ENCODE results near the gene WIPF3. TPM values are rescaled to one million over a fixed set of nuclear protein-coding genes. Genes with fewer than 3 reads are reported as not detected.

The WIPF3 gene
- total and polyA plus RNA-seq, 10 donors = 0.17 to 1.5 (median 0.65) TPM

DNA sequence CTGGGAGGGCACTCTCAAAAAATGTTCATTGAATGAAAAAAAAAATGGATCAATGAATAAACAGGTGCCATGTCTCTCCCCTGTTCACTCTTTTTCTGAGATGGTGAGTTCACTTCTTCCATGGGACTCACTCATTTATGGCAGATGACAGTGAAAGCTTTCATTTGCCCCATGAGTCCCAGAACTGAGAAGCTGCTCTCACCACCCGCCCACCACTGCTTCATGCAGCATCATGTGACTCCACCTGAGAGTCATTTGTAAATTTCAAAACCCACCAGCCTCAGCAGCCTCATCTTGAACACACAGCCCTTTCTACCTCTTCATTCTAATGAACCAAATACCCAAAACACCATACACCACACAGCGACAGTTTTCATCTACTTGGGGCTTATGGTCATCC lies 118.4 kb downstream of the WIPF3 start:
- Histone ChIP-seq H3K4me1 (no peaks in the 10 kb centered on the region), H3K9me3 (no peaks in the 10 kb centered on the region), H3K27ac (no peak overlapping the region), H3K4me3 (no peak overlapping the region), H3K27me3 (replicated peaks in 1 of 7) (no peaks in the 10 kb centered on the region), H3K36me3 (peaks cover 0 to 60% (median 3%) of the 10 kb centered on the region in 6 donors)
- TF ChIP-seq, protein P1, sequence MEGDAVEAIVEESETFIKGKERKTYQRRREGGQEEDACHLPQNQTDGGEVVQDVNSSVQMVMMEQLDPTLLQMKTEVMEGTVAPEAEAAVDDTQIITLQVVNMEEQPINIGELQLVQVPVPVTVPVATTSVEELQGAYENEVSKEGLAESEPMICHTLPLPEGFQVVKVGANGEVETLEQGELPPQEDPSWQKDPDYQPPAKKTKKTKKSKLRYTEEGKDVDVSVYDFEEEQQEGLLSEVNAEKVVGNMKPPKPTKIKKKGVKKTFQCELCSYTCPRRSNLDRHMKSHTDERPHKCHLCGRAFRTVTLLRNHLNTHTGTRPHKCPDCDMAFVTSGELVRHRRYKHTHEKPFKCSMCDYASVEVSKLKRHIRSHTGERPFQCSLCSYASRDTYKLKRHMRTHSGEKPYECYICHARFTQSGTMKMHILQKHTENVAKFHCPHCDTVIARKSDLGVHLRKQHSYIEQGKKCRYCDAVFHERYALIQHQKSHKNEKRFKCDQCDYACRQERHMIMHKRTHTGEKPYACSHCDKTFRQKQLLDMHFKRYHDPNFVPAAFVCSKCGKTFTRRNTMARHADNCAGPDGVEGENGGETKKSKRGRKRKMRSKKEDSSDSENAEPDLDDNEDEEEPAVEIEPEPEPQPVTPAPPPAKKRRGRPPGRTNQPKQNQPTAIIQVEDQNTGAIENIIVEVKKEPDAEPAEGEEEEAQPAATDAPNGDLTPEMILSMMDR (IDR thresholded peaks at IDR 0.05 in 8 of 11, conservative IDR thresholded peaks at IDR 0.05 in 3 of 11) = no peak
- TF ChIP-seq POLR2A (IDR thresholded peaks at IDR 0.05) = no peak
- no peak for TF ChIP-seq POLR2AphosphoS5 (IDR thresholded peaks at IDR 0.05)
- no peak for DNase-seq
- intact Hi-C loops (cut with DNase I; ENCODE audit: low total_unique reads) = loop anchor here (10.0 kb wide), 1 partner anchor 170 kb away; no protein-coding TSS in a partner anchor
- 79 to 93% (median 89%) methylated on average over 2 of the region's 2 CpGs for WGBS, 5 donors

DNA sequence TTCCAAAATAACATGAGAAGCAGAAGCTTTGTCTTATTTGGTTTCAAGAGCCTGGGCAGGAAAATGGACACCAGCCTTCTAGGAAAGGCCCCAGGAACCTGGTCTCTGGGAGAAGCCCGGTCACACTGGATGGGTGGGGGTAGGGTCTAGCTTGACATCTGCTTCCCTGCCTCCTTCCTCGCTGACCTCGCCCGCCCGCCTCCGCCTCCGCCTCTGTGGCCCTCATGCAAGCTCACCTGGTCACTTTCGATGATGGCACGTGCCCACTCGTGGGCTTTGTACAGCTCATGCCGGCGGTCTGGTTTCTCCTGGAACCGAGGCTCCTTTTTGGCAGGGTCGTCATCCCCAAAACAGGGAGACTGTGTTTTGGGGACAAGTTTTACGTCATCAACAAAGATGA lies 119.9 kb downstream of the WIPF3 start:
- no peak overlapping the region for H3K4me3 ChIP-seq
- intact Hi-C loops (cut with DNase I; ENCODE audit: low total_unique reads) = loop anchor here (10.0 kb wide), 1 partner anchor 171 kb away; no protein-coding TSS in a partner anchor
- H3K36me3 ChIP-seq = peaks cover 0 to 57% (median 3%) of the 10 kb centered on the region in 6 donors
- H3K4me1 ChIP-seq = no peaks in the 10 kb centered on the region
- H3K27ac ChIP-seq = no peak overlapping the region
- DNase-seq = no peak
- TF ChIP-seq, protein P1 (IDR thresholded peaks at IDR 0.05 in 8 of 11, conservative IDR thresholded peaks at IDR 0.05 in 3 of 11) = no peak
- TF ChIP-seq POLR2A (IDR thresholded peaks at IDR 0.05) = no peak
- no peak for TF ChIP-seq POLR2AphosphoS5 (IDR thresholded peaks at IDR 0.05)
- no peaks in the 10 kb centered on the region for H3K9me3 ChIP-seq
- H3K27me3 ChIP-seq (replicated peaks in 1 of 7) = no peaks in the 10 kb centered on the region
- 93 to 98% (median 94%) methylated on average over 15 of the region's 15 CpGs for WGBS, 5 donors

DNA sequence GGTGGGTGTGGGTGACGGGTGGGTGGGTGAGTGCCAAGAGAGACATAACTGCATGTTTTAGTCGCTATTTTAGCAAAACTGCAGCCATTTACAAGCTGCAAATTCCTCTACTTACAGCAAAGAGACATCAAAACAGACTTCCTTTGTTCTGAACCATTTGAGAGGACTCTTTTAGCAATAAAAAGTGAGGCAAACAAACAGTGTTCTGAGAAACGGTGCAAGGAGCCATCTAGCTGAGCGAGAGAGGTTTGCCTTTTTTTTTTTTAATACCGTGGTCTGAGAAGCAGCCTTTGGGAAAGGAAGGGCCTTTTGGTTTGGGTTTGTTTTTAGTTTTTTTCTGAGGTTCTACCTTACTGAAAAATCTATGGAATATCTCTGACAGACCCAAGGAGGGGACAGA lies 120.4 kb downstream of the WIPF3 start:
- Histone ChIP-seq H3K9me3 (no peaks in the 10 kb centered on the region), H3K4me1 (no peaks in the 10 kb centered on the region), H3K27ac (no peak overlapping the region), H3K36me3 (peaks cover 0 to 57% (median 3%) of the 10 kb centered on the region in 6 donors), H3K4me3 (no peak overlapping the region), H3K27me3 (replicated peaks in 1 of 7) (no peaks in the 10 kb centered on the region)
- WGBS, 5 donors = 78 to 88% (median 82%) methylated on average over 5 of the region's 5 CpGs
- DNase-seq = no peak
- intact Hi-C loops (cut with DNase I; ENCODE audit: low total_unique reads) = loop anchor here (10.0 kb wide), 1 partner anchor 172 kb away; no protein-coding TSS in a partner anchor
- TF ChIP-seq POLR2A (IDR thresholded peaks at IDR 0.05) = no peak
- no peak for TF ChIP-seq POLR2AphosphoS5 (IDR thresholded peaks at IDR 0.05)
- TF ChIP-seq, protein P1 (IDR thresholded peaks at IDR 0.05 in 8 of 11, conservative IDR thresholded peaks at IDR 0.05 in 3 of 11) = no peak

GRCh38 chr7:29929018-29929807 lies 122.9 kb downstream of the WIPF3 start:
- Histone ChIP-seq H3K27ac (no peak overlapping the region), H3K9me3 (no peaks in the 10 kb centered on the region), H3K27me3 (replicated peaks in 1 of 7) (no peaks in the 10 kb centered on the region), H3K36me3 (peaks cover 0 to 35% (median 0%) of the 10 kb centered on the region in 6 donors), H3K4me1 (no peaks in the 10 kb centered on the region), H3K4me3 (no peak overlapping the region)
- no peak for DNase-seq
- TF ChIP-seq, protein P1 (IDR thresholded peaks at IDR 0.05 in 8 of 11, conservative IDR thresholded peaks at IDR 0.05 in 3 of 11) = no peak
- TF ChIP-seq POLR2AphosphoS5 (IDR thresholded peaks at IDR 0.05) (no peak), POLR2A (IDR thresholded peaks at IDR 0.05) (no peak)
- intact Hi-C loops (cut with DNase I; ENCODE audit: low total_unique reads) = loop anchor here (10.0 kb wide), 1 partner anchor 174 kb away; no protein-coding TSS in a partner anchor
- WGBS, 5 donors = 86 to 93% (median 89%) methylated on average over 15 to 17 of the region's 17 CpGs

Measured in spleen (tissue), 11 donors.